Endometrial microvascular endothelial cells (primary cell): ENCODE data around the gene NPTN. TPM values are rescaled to one million over a fixed set of nuclear protein-coding genes. Genes with fewer than 3 reads are reported as not detected.

Source experiments
- in situ Hi-C: cut with HindIII; loops from 2 replicates; pipeline ENCODE4 v1.10.0; 2017; ENCODE audit warnings: low sequenced_read_pairs, low pct_unique_long_range_greater_than_20kb; ENCODE audit errors: inconsistent ontology term
- total RNA-seq: library from RNA; depleted of rRNA; stranded (reverse); fragments of >200 nt; gene quantifications from one replicate; pipeline ENCODE4 v1.2.3, GENCODE V29; 2015; ENCODE audit errors: inconsistent ontology term

Gene NPTN
- total RNA-seq, 1 donor from 2014 or later, result 80.3 TPM

DNA sequence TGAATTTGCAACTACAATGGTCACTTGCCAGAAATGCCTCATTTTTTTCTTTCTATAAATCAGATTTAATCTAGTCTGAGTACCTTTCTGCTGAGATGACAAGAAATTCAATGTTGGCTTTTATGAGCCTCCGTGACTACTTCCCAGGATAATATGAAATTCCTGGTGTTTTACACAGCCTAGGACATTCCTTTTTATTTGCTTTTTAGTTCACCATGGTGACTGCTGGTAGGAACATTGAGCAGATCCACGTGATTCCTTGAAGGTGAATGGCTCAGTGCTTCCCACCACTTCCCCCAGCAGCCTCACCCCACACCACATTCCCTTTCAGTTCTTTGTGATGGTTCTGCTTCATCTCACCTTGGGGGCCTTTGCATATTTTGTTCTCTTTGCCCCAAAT lies 4.3 kb upstream of the NPTN start:
- in situ Hi-C loops, result no loop called here

DNA sequence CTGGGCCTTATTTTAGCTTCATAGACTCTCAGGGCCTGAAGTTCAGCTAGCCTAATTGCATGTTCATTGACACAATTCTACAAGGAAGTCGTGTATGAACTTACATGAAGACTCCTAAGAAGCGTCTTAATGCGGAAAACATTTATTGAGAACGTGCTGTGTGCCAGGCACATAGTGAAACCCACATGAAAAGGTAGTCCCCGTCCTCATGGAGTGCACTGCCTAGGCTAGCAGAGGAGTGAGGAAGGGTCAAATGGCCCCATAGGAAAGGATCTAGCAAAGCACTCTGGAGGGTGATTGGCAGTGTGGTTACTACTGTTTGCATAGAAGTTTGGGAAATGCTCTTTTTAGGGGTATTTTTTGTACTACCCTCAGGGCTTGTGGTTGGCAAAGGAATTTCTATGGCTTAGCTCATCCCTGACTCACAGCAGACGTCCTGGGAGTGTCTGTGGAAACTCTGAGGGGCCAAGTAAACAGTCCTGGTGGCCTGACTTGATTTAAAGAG lies 854 bp upstream of the NPTN start:
- in situ Hi-C loops, result loop anchor here (5.0 kb wide), 1 partner anchor 37 kb away; no protein-coding TSS in a partner anchor

DNA sequence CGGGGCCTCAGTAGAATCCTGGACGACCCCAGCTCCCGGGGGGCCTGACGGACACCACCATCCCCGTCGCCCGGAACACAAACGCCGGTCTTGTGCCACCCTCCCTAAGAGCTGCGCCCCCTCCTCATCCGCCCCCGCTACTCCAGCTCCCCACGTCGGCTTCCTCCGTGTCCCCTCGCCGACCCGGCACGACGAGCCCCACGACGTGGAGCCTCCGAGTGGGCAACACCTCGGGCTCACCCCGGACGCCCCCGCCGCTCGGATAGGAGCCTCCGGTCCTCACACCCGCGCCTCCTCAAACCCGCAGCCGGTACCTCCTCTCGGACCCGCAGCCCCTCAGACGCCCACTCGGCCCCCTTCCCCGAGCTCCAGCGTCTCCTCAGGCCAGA lies 525 bp downstream of the NPTN start:
- in situ Hi-C loops, result loop anchor here (5.0 kb wide), 1 partner anchor 35 kb away; no protein-coding TSS in a partner anchor

DNA sequence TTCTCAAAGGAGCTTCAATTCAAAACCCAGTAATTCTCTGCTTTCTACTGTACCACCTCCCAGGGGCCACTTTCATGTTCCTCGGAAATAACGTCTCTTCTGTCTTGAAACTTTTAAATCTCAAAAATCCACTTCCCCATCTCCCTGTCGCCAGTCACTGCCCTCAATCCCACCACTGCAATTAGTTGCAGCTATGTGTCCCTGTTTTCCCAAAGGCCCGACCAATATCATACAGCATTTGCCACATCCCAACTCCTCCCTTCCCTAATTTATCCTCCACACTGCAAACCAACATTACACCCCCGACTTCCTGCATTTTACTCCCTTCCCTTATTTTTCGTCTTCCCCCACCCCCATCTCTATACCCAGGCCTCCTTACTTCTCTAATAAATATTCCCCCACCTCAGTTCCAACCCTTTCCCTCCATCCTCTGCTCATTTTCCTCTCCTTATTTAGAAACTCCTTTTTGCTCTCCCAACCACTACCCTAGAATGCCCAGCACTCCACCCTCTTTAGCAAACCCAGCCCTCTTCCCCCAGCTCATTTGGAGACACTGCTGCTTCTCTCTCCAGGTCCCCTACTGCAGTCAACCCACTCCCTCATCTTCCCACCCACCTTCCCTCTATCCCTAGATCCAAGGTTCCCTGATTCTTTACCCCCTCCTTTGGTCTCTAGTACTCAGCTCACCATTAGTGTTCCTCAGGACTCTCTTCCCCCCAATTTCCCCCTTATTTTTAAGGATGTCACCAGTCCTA lies 1.1 kb downstream of the NPTN start:
- in situ Hi-C loops, result loop anchor here (5.0 kb wide), 1 partner anchor 35 kb away; no protein-coding TSS in a partner anchor

DNA sequence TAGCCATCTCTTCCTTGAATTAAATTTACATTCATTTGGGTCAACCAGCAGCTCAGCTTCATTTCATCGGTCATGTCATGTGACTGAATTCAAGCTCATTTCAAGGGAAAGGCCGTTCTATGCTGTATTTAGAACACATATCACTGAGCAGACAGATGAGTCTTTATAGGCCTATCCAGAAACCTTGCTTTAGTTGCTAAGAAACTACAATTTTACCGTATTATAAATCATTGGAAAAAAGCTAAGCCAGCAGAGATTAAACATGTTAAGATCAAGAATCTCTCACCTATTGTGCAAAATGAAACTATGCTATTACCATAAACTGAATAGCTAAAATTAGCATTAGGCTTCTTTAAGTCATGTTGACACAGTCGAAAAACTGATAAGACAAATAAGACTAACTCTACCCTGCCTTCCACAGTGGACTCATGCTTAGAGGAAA lies 2.2 kb downstream of the NPTN start:
- in situ Hi-C loops, result loop anchor here (5.0 kb wide), 1 partner anchor 34 kb away; no protein-coding TSS in a partner anchor

DNA sequence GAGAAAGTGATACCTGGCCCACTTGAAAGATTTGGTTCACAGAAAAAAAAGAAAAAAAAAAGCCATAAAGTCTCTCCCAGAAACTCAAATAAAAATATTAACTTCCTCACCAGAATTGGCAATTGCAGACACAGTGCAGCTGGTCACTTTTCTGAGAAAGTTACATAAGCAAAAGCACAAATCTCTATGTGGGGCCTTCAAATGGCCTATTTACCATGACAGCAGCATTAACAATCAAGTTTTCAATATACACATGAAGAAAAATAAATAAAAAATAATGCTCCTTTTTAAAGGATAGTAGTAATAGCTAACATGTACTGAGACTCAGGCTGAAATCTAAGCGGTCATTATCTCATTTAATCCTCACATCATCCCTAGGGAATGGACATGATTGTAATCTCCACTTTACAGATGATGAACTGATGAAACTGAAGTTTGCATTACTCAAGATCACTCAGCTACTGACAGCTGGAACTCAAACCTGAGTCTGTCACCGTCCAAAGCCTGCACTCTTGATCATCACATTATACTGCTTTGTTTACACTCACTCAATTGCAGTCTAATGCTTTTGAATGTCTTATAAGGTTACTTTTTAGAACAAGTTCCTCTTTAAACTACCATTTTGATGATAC lies 3.3 kb downstream of the NPTN start:
- in situ Hi-C loops, result loop anchor here (5.0 kb wide), 1 partner anchor 33 kb away; no protein-coding TSS in a partner anchor

DNA sequence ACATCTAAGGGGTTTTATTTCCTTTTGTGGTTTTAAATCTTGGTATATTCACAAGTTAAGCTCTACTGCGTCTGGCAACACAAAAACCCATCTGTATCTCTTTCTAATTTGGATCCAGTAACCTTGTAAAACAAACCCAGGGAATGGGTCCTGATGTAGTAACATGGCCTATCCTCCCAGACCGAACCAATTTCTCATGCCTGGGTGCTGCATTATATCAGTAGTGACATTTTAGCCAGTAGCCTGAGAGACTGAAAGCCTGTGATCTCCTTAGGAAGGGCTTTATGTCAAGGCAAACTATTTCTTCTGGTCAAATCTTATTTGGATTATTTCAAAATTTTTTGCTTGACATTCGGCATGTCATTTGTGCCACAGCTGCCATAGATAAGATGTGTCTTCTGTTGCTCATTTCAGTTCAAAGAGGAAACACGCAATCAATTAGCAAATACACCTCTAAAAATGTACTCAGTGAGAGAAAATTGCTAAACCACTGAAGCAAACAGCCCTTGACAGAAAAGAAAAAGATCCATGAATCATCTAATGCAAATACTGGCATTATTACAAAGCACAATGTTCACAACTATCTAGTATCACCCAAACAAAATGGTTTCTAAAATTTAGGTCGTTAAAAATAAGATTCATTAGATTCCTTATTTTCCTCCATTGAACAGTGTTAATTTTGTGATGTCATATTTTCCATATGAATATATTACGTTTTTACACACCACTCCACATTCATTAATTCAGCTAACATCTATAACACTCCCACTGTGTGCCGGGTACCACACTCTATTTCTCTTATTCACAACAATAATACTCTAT lies 4.0 kb downstream of the NPTN start:
- in situ Hi-C loops, result no loop called here

DNA sequence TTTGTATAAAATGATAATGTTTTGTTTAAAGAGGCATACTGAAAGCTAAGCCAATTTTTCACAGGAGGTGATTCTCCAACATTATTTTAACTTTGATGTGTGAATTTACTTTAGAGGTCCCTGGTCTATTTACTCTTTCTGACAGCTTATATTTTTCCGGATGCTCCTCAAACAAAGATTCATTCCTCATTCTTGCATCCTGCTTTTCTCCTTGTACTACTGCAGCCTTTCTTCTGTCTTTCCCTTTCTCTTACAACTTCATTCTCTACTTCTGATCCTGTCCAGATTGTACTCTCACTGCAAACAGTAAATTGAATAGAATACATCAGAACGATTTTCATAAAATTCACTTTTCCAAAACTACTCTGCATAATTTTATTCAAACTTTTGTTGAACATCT lies 5.1 kb downstream of the NPTN start:
- in situ Hi-C loops, result no loop called here

DNA sequence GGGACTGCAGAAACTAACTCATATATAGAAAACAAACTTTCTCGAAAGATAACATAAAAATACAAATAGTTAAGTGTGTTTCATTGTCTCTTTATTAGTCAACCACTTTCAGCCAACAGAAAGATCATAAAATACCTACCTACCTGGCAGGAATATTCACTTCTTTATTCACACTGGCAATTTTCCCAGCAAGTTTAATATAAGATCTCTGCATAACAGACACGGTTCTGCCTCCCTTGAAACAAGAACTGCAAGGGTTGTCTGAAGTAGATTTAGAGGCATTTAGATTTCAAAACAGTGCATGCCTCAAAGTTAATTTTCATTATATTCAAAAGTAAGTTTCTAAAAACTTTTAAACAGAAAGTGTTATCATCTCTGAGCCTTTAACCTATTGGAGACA lies 7.1 kb downstream of the NPTN start:
- in situ Hi-C loops, result no loop called here

DNA sequence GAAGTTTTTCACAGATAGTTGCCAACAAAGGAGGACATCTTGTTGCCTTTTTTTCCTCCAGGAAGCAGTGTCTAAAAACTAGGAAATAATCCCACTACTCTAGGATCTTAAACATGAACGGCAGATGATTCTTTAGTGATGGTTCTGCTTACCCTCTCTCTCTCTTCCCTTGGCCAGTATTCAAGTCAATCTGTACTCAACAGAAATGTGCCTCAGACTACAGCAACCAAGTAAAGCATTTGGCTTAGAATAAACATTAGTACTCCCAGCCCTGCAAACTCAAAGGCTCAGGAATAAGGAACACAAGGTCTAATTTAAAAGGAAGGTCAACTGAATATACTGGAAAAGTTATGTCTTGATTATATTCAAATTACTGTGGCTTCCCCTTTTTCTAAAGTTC lies 8.7 kb downstream of the NPTN start:
- in situ Hi-C loops, result no loop called here

DNA sequence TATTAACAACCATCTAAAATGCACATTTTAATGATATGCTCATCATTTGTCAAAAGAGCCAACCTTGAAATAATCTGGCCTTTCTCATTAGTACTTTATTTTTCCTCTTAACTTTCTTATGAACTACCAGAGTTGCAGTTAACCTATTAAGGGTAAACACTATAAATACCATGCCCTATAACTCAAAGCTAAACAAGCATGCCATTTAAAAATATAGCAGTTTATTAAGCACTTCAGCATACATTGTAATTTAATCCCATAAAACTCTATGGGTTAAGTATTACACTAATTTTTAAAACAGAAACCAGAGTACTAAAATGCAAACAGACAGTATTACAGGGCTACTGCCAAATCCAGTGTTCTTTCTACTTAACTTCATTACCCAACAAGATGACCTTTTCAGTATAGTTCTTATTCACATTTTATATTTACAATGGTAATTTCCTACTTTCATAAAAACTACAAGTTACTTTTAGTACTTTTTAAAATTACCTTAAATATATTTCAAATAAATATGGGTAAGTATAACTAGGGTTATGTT lies 11.8 kb downstream of the NPTN start:
- in situ Hi-C loops, result no loop called here

DNA sequence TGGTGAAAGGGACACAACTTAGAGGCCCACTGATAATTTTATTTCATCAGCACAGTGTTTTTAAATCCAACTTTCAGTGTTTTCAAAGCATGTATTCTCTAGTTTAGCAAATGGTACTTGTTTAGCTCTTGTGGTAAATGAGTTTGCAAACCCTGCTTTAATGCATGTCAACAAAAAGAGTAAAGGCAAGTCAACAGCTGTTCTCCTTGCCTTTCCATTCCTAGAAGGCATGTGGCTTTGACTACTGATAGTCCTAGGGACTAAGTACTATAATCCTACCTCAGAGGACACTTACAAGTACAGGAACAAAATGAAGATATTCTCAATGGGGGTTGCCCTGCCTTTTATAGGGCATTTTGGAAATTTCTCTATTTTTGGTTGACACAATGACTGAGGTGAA lies 13.1 kb downstream of the NPTN start:
- in situ Hi-C loops, result no loop called here

DNA sequence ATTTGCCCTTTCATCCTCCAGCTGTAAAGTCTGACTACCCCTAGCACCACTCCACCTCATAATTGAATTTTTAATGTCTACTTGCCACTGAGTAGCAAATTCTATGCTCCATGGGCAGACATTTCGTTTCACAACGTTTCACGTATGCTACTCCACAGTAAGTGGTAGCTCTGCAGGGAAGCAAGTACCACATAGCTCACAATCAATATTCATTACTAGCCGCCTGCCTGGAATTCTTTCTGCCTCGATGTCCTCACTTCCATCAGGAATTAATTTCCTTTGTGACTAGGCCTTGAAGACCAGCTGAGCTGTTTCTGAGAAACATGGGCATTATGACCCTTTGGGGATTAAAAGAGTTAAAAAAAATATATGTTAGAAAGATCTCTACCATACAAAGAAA lies 15.3 kb downstream of the NPTN start:
- in situ Hi-C loops, result no loop called here

DNA sequence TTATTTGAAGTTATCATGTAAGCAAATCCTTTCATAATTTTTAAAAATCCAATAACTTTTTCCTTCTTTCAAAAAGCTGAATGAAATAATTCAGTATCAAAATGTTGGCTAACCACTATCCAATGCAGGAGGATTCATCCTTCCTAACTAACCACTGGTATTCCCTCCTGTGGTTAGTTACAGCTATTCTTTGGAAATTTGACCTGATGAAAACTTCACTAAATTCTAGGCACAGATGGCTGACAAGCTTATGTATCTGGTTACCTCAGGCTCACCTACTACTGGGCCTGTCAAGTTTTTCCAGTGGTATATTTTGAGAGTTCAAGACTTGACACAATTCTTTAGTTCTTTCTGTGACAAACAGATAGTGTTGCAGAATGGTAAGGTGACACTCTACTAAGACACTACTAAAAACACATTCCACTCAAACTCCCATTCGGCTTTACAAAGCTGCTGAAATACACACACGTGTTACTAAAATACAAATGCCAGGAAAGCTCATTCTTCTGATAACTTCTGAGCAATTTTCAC lies 15.8 kb downstream of the NPTN start:
- in situ Hi-C loops, result no loop called here

DNA sequence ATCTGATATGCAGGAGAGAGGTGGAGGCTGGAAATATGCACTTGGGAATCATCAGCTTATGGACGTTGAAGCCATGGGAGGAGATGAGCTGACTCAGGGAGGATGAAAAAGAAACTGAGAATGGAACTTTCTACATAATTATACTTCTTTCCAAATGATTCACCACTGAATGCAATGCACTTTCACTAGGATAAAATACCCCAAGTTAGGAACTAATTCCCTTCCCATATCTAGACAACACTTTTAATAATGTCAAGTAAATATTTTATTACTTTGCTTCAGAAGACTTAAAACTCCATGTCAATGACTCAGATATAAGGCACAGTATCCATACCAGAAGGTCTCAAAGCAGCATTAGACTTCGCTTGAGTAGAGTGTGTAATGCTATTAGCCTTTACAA lies 24.2 kb downstream of the NPTN start:
- in situ Hi-C loops, result no loop called here

DNA sequence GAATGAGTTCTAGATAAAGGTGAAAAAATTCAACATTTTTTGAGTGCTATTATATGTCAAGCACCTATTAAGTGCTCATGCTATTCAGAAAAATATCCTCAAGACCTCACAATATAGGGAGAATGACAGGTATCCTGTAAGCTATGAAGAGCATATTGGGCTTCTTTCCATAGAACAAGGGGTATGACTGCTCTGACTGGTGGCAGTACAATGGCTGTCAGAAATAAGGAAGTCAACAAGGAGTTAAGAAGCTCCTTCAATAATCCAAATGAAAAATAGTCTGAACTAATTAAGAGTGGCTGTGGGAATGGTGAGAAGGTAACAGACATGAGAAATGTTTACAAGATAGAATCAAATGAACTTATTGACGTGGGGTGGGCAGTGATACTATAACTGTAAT lies 24.7 kb downstream of the NPTN start:
- in situ Hi-C loops, result no loop called here

DNA sequence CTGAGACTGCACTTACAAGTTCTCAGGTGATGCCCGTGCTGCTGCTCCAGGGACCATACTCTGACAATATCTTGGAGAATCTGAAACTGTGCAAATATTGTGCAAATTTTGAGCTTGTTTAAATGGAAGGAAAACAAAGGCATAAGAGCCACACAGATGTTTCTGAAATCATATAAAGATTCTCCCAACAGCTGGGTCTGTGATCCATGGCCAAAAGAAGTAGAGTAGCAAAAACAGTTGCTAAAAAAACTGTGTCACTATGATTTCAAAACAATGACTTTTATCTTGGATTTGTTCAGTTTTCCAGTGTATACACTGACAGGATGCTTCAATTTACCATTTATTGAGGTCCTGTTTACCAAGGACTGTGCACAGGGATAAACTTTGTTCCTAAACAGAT lies 25.3 kb downstream of the NPTN start:
- in situ Hi-C loops, result no loop called here

DNA sequence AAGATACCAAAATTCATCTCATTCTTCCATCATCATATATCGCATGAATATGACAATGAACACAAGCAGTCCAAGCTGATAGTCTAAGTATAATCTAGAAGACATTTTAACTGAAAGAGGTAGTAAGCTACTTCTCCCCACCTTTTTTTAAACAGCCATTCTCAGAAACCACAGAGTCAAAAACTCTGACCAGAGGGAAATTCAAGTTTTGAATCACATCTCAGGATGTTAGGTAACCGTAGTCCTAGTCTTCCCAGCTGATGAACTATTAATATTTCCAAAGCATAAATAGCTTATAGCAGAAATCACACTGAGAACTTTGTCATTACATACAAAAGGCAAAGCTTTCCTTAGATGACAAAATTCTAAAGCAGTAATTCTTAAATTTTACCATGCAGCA lies 25.8 kb downstream of the NPTN start:
- in situ Hi-C loops, result no loop called here
